ENCODE results near the gene ENDOV. TPM values are rescaled to one million over a fixed set of nuclear protein-coding genes. Genes with fewer than 3 reads are reported as not detected.

Gene ENDOV
- total and polyA plus RNA-seq, 2 donors (not counting 3 experiments of a cell fraction or from before 2014, with no cell fraction given), result 20.4 to 25.9 TPM

DNA sequence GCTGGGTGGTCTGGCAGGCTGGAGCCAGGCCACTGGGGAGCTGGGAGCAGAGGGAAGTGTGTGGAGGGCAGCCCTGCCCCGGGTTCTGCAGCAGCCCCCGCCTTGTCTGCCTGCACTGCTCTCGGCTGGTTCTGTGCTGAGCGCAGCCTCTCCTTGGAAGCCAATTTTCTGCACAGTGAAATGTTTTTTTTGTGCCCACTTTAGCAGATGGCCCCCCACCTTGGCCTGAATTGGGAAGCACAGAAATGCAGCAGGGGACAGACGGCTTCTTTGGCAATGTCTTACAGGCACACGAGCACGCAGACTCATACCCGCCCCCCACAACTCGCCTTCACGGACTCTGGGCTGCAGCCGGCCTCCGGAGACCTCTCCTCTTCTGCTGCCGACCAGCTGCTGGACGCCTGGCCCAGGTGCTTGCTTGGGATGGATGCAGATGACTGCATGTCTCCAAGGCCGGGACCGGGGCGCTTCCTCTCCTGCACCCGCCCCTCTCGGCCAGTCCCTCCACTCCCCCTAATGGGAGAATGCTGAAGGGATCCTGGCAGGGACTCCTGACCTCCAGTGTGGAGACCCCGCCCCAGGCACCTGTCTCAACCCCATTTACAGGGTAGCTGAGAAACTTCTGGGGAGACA is 46.7 kb downstream of the ENDOV start:
- no peak overlapping the region for H3K4me3 ChIP-seq (replicated peaks in 1 of 3; ENCODE audit: insufficient read depth in 1 of 3, low read depth in 1 of 3, low read length in 3 of 3)
- intact Hi-C loops (cut with micrococcal nuclease), result no loop called here
- H4K20me1 ChIP-seq (replicated peaks; ENCODE audit: control insufficient read depth, extremely low read depth, insufficient read depth, low read length), result no peaks in the 10 kb centered on the region
- dilution Hi-C loops (cut with MboI; ENCODE audit: extremely low pct_ligation_motif_present, low sequenced_read_pairs), result no loop called here
- CTCF ChIA-PET, result no interaction called here
- peaks cover 2 to 9% of the 10 kb centered on the region in 2 experiments for H3K27me3 ChIP-seq (ENCODE audit: control insufficient read depth in 2 of 2, insufficient read depth in 2 of 2, low read length in 2 of 2)
- BruUV-seq (replicated peaks), result no TSS peak
- no peak for TF ChIP-seq POLR2A (IDR thresholded peaks at IDR 0.05; ENCODE audit: low read depth, low read length)
- TF ChIP-seq EZH2 (IDR thresholded peaks at IDR 0.05; ENCODE audit: borderline replicate concordance, low read depth, low read length, severe bottlenecking), result peak; percentile 38
- DNase-seq (ENCODE audit: low read depth, low spot score) (no peak), FAIRE-seq (no peak)
- POLR2A ChIA-PET, result no interaction called here
- H3K79me2 ChIP-seq (ENCODE audit: control insufficient read depth, insufficient read depth, low read length), result no peaks in the 10 kb centered on the region
- no peak overlapping the region for H3K9ac ChIP-seq (replicated peaks; ENCODE audit: extremely low read depth, insufficient read depth, low read length)
- no peak overlapping the region for H2AFZ ChIP-seq (ENCODE audit: low read depth, low read length)
- no peak overlapping the region for H3K4me2 ChIP-seq (ENCODE audit: insufficient read depth, low read length)
- H3K9me3 ChIP-seq (replicated peaks; ENCODE audit: control insufficient read depth, insufficient read depth, low read length), result no peaks in the 10 kb centered on the region
- no peaks in the 10 kb centered on the region for H3K4me1 ChIP-seq (ENCODE audit: control insufficient read depth, extremely low read depth, insufficient read depth, low read length)
- no peaks in the 10 kb centered on the region for H3K36me3 ChIP-seq (ENCODE audit: control insufficient read depth in 2 of 2, extremely low read depth in 1 of 2, insufficient read depth in 2 of 2, low read length in 2 of 2)
- H3K27ac ChIP-seq (ENCODE audit: insufficient read depth, low read depth, low read length), result no peak overlapping the region
- H3K9me1 ChIP-seq (replicated peaks; ENCODE audit: control insufficient read depth, extremely low read depth, insufficient read depth, low read length), result no peaks in the 10 kb centered on the region

DNA sequence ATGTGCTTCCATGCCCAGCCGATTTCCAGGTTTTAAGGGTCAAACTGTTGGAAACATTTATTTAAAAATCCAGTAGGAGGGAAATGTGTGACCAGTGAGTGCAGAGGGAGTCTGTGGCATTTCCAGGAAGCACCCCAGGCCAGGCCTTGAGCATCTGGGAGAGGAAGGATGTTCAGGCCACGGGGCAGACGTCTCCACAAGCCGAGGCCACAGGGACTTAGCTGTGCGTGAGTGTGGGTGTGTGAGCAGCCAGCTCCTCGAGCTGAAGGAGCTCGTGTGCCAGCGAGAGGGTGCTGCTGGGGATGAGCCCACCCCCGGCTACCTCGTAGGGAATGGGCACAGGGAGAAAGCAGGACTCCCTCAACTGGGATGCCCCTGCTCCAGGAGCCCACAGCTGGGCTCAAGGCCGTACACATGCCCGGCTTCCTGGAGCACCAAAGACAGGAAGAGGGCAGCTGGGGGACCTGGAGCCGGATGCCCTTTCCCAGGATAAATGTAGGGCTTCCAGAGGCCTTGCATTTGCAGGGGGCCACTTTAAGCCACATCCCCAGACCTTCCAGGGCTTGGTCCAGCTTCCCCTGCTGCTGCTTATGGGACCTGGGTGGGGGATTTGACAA is 48.9 kb downstream of the ENDOV start:
- Histone ChIP-seq H3K4me2 (ENCODE audit: insufficient read depth, low read length) (no peak overlapping the region), H3K9me3 (replicated peaks; ENCODE audit: control insufficient read depth, insufficient read depth, low read length) (no peaks in the 10 kb centered on the region), H4K20me1 (replicated peaks; ENCODE audit: control insufficient read depth, extremely low read depth, insufficient read depth, low read length) (no peaks in the 10 kb centered on the region), H3K79me2 (ENCODE audit: control insufficient read depth, insufficient read depth, low read length) (no peaks in the 10 kb centered on the region), H3K4me3 (replicated peaks in 1 of 3; ENCODE audit: insufficient read depth in 1 of 3, low read depth in 1 of 3, low read length in 3 of 3) (no peak overlapping the region), H3K9me1 (replicated peaks; ENCODE audit: control insufficient read depth, extremely low read depth, insufficient read depth, low read length) (no peaks in the 10 kb centered on the region), H3K27ac (ENCODE audit: insufficient read depth, low read depth, low read length) (no peak overlapping the region), H2AFZ (ENCODE audit: low read depth, low read length) (no peak overlapping the region), H3K9ac (replicated peaks; ENCODE audit: extremely low read depth, insufficient read depth, low read length) (no peak overlapping the region), H3K27me3 (ENCODE audit: control insufficient read depth in 2 of 2, insufficient read depth in 2 of 2, low read length in 2 of 2) (peaks cover 15 to 17% of the 10 kb centered on the region in 2 experiments), H3K36me3 (ENCODE audit: control insufficient read depth in 2 of 2, extremely low read depth in 1 of 2, insufficient read depth in 2 of 2, low read length in 2 of 2) (no peaks in the 10 kb centered on the region), H3K4me1 (ENCODE audit: control insufficient read depth, extremely low read depth, insufficient read depth, low read length) (no peaks in the 10 kb centered on the region)
- FAIRE-seq (no peak), DNase-seq (ENCODE audit: low read depth, low spot score) (no peak)
- no TSS peak for BruUV-seq (replicated peaks)
- intact Hi-C loops (cut with micrococcal nuclease) (no loop called here), dilution Hi-C loops (cut with MboI; ENCODE audit: extremely low pct_ligation_motif_present, low sequenced_read_pairs) (no loop called here)
- ChIA-PET POLR2A (no interaction called here), CTCF (interaction anchor here (1.4 to 2.0 kb wide), 2 partner anchors 10 to 37 kb away, joined by 4 to 9 read pairs; no protein-coding TSS in a partner anchor)
- TF ChIP-seq JUN (IDR thresholded peaks at IDR 0.05; ENCODE audit: borderline replicate concordance, insufficient read depth, insufficient read length, low read depth) (no peak), POLR2A (IDR thresholded peaks at IDR 0.05; ENCODE audit: low read depth, low read length) (no peak), FOS (IDR thresholded peaks at IDR 0.05; ENCODE audit: borderline replicate concordance, insufficient read depth, low read length) (no peak), POLR2AphosphoS5 (IDR thresholded peaks at IDR 0.05; ENCODE audit: insufficient read depth, low read depth, low read length) (no peak), EZH2 (IDR thresholded peaks at IDR 0.05; ENCODE audit: borderline replicate concordance, low read depth, low read length, severe bottlenecking) (no peak), GATA2 (IDR thresholded peaks at IDR 0.05; ENCODE audit: insufficient read depth, insufficient read length, low read depth, low read length) (no peak)
- TF ChIP-seq, protein P1, sequence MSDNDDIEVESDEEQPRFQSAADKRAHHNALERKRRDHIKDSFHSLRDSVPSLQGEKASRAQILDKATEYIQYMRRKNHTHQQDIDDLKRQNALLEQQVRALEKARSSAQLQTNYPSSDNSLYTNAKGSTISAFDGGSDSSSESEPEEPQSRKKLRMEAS (IDR thresholded peaks at IDR 0.05; ENCODE audit: insufficient read depth, insufficient read length), result no peak
- TF ChIP-seq, protein P2, sequence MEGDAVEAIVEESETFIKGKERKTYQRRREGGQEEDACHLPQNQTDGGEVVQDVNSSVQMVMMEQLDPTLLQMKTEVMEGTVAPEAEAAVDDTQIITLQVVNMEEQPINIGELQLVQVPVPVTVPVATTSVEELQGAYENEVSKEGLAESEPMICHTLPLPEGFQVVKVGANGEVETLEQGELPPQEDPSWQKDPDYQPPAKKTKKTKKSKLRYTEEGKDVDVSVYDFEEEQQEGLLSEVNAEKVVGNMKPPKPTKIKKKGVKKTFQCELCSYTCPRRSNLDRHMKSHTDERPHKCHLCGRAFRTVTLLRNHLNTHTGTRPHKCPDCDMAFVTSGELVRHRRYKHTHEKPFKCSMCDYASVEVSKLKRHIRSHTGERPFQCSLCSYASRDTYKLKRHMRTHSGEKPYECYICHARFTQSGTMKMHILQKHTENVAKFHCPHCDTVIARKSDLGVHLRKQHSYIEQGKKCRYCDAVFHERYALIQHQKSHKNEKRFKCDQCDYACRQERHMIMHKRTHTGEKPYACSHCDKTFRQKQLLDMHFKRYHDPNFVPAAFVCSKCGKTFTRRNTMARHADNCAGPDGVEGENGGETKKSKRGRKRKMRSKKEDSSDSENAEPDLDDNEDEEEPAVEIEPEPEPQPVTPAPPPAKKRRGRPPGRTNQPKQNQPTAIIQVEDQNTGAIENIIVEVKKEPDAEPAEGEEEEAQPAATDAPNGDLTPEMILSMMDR (IDR thresholded peaks at IDR 0.05; ENCODE audit: extremely low read depth in 1 of 2, insufficient read depth in 1 of 2, low read depth in 1 of 2, low read length in 2 of 2), result no peak

Measured in endothelial cell of umbilical vein (primary cell).